Osteoblast (primary cell): Measurements from ENCODE around the gene CROCC. TPM values are rescaled to one million over a fixed set of nuclear protein-coding genes. Genes with fewer than 3 reads are reported as not detected.

Source experiments
- DNase-seq: peaks from one replicate; pipeline ENCODE4 v3.0.0; 2011; ENCODE audit warnings: low spot score, mixed read lengths; ENCODE audit not compliant: insufficient read length; ENCODE audit errors: missing footprints
- H2AFZ ChIP-seq: 2 replicates; pipeline ENCODE4 v1.6.0; 2011; ENCODE audit warnings: mild to moderate bottlenecking, low read length
- H3K27ac ChIP-seq: 2 replicates; pipeline ENCODE4 v1.5.1; 2011; ENCODE audit warnings: mild to moderate bottlenecking, low read depth, low read length, moderate library complexity
- H3K27me3 ChIP-seq: 2 replicates; pipeline ENCODE4 v1.6.0; 2012; ENCODE audit warnings: mild to moderate bottlenecking, control low read depth, inconsistent platforms, low read length, moderate library complexity; ENCODE audit not compliant: insufficient read depth
- H3K36me3 ChIP-seq: 2 replicates; pipeline ENCODE4 v1.5.1; 2011; ENCODE audit warnings: mild to moderate bottlenecking, low read length, control low read depth, moderate library complexity; ENCODE audit not compliant: insufficient read depth
- H3K4me1 ChIP-seq: 2 replicates; pipeline ENCODE4 v1.5.1; 2011; ENCODE audit warnings: mild to moderate bottlenecking, low read length, control low read depth, moderate library complexity; ENCODE audit not compliant: insufficient read depth
- H3K4me2 ChIP-seq: 2 replicates; pipeline ENCODE4 v1.6.0; 2011; ENCODE audit warnings: mild to moderate bottlenecking, low read length; ENCODE audit not compliant: insufficient read depth
- H3K4me3 ChIP-seq: fragments of 200-600 bp; sonication (generic); 3 replicates; pipeline ENCODE4 v1.5.1; 2012; ENCODE audit warnings: mild to moderate bottlenecking, low read length, inconsistent platforms; ENCODE audit not compliant: insufficient read depth
- H3K79me2 ChIP-seq: 2 replicates; pipeline ENCODE4 v1.6.0; 2012; ENCODE audit warnings: mild to moderate bottlenecking, low read length, control low read depth, inconsistent platforms; ENCODE audit not compliant: insufficient read depth
- H3K9me3 ChIP-seq: 2 replicates; pipeline ENCODE4 v1.5.1; 2011; ENCODE audit warnings: low read depth, low read length, control low read depth
- H4K20me1 ChIP-seq: 2 replicates; pipeline ENCODE4 v1.6.0; 2012; ENCODE audit warnings: mild to moderate bottlenecking, low read length, control low read depth; ENCODE audit not compliant: insufficient read depth
- CTCF ChIP-seq: IDR thresholded peaks from 2 replicates; pipeline ENCODE4 v1.5.1; 2011; ENCODE audit warnings: mild to moderate bottlenecking, low read depth, low read length, moderate library complexity; ENCODE audit errors: extremely low read depth
- total RNA-seq: library from RNA; depleted of rRNA; stranded (reverse); fragments of >200 nt; gene quantifications from 2 replicates; pipeline ENCODE4 v1.2.3, GENCODE V29; 2012

The CROCC gene
- total RNA-seq, 1 donor: 20.3 TPM

GRCh38 chr1:17001760-17002523 is 80.2 kb downstream of the CROCC start:
- Histone ChIP-seq H3K27ac (no peak overlapping the region), H3K4me1 (peaks cover 13% of the 10 kb centered on the region), H4K20me1 (peaks cover 28% of the 10 kb centered on the region), H3K36me3 (peaks cover 37% of the 10 kb centered on the region), H3K9me3 (no peaks in the 10 kb centered on the region), H3K27me3 (no peaks in the 10 kb centered on the region), H3K4me3 (no peak overlapping the region), H3K79me2 (no peaks in the 10 kb centered on the region), H3K4me2 (no peak overlapping the region), H2AFZ (no peak overlapping the region)
- TF ChIP-seq CTCF: no peak
- DNase-seq: peak; percentile 65

GRCh38 chr1:17002524-17002902 is 80.8 kb downstream of the CROCC start:
- Histone ChIP-seq H3K4me1 (peaks cover 13% of the 10 kb centered on the region), H3K79me2 (no peaks in the 10 kb centered on the region), H3K36me3 (peaks cover 37% of the 10 kb centered on the region), H3K9me3 (no peaks in the 10 kb centered on the region), H3K27ac (no peak overlapping the region), H4K20me1 (peaks cover 28% of the 10 kb centered on the region), H2AFZ (no peak overlapping the region), H3K4me2 (no peak overlapping the region), H3K4me3 (no peak overlapping the region), H3K27me3 (no peaks in the 10 kb centered on the region)
- TF ChIP-seq CTCF: no peak
- DNase-seq: no peak

GRCh38 chr1:17004466-17005364 is 83.0 kb downstream of the CROCC start:
- peaks cover 13% of the 10 kb centered on the region for H3K4me1 ChIP-seq
- peak overlapping the region; percentile 59 for H3K27ac ChIP-seq
- no peak for TF ChIP-seq CTCF
- H3K79me2 ChIP-seq: peaks cover 5% of the 10 kb centered on the region
- no peaks in the 10 kb centered on the region for H3K27me3 ChIP-seq
- peaks cover 29% of the 10 kb centered on the region for H3K36me3 ChIP-seq
- peak; percentile 84 for DNase-seq
- H3K9me3 ChIP-seq: no peaks in the 10 kb centered on the region
- no peak overlapping the region for H3K4me2 ChIP-seq
- no peak overlapping the region for H3K4me3 ChIP-seq
- peaks cover 45% of the 10 kb centered on the region for H4K20me1 ChIP-seq
- H2AFZ ChIP-seq: no peak overlapping the region

- H4K20me1 ChIP-seq: peaks cover 47% of the 10 kb centered on the region
Observed at GRCh38 chr1:17005365-17005740, 83.6 kb downstream of the CROCC start.

More at GRCh38 chr1:17005365-17005740, 83.6 kb downstream of the CROCC start:
- no peak for TF ChIP-seq CTCF
- H3K36me3 ChIP-seq: peaks cover 29% of the 10 kb centered on the region
- H3K4me2 ChIP-seq: no peak overlapping the region
- H3K79me2 ChIP-seq: peaks cover 7% of the 10 kb centered on the region
- H3K4me3 ChIP-seq: no peak overlapping the region
- no peaks in the 10 kb centered on the region for H3K27me3 ChIP-seq
- H3K4me1 ChIP-seq: peaks cover 16% of the 10 kb centered on the region
- no peak overlapping the region for H2AFZ ChIP-seq
- no peaks in the 10 kb centered on the region for H3K9me3 ChIP-seq
- peak; percentile 18 for DNase-seq
- no peak overlapping the region for H3K27ac ChIP-seq
